Measurements from ENCODE around the gene RANBP1. TPM values are rescaled to one million over a fixed set of nuclear protein-coding genes. Genes with fewer than 3 reads are reported as not detected.
A peak's percentile ranks its signal among the peaks of the same experiment; 100 is the strongest.

The RANBP1 gene
- total RNA-seq, 1 experiment from 2014 or later: 365 TPM

DNA sequence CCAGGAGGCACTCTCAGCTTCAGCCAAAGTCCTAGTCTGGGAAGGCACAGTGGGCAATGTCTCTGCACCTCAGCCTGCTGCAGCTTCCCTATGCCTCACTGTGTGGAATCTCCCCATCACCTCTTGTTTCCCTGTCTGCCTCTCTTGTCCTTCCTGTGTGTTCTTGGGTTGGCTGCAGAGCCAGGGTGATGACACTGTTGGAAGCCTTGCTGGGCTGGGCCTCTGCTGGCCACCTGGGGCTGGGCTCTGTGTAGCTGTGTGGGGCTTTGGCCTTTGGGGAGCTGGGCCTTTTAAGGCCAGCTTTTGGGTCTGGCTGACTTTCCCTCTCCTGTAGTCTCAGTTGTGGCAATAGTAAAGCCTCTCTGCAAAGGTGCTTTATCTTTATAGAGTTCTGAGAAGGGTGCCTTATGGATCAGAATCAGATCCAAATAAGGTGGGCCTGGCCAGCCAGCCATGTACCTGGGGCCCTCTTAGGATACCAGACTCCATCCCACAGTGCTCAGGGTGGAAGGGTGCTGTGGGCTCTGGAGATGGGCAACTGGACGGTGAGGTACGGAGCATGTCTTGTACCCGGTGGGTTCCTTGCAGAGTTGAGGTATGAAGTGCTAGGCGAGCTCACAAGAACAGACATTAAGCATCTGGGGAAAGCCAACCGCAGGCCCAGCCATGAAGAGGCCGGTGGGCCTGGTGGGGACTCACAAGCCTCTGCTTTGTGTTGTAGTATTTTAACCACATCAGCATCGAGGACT is 10.3 kb upstream of the RANBP1 start:
- no peaks in the 10 kb centered on the region for H3K4me1 ChIP-seq
- DNase-seq: no peak
- H3K4me1 Mint-ChIP-seq (ENCODE audit: low read depth, unreplicated experiment): no peaks in the 10 kb centered on the region
- POLR2A ChIA-PET: no interaction called here
- CTCF ChIA-PET: no interaction called here
- no peak overlapping the region for H3K4me3 Mint-ChIP-seq (ENCODE audit: unreplicated experiment)
- peaks cover 15% of the 10 kb centered on the region for H3K36me3 ChIP-seq (ENCODE audit: control insufficient read depth, insufficient read depth, low read length)
- H3K27ac Mint-ChIP-seq (ENCODE audit: unreplicated experiment): peak overlapping the region; percentile 67
- TF ChIP-seq, protein P1, sequence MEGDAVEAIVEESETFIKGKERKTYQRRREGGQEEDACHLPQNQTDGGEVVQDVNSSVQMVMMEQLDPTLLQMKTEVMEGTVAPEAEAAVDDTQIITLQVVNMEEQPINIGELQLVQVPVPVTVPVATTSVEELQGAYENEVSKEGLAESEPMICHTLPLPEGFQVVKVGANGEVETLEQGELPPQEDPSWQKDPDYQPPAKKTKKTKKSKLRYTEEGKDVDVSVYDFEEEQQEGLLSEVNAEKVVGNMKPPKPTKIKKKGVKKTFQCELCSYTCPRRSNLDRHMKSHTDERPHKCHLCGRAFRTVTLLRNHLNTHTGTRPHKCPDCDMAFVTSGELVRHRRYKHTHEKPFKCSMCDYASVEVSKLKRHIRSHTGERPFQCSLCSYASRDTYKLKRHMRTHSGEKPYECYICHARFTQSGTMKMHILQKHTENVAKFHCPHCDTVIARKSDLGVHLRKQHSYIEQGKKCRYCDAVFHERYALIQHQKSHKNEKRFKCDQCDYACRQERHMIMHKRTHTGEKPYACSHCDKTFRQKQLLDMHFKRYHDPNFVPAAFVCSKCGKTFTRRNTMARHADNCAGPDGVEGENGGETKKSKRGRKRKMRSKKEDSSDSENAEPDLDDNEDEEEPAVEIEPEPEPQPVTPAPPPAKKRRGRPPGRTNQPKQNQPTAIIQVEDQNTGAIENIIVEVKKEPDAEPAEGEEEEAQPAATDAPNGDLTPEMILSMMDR (IDR thresholded peaks at IDR 0.05; ENCODE audit: insufficient read depth in 1 of 2, low read depth in 1 of 2, low read length in 1 of 2, severe bottlenecking in 1 of 2, unreplicated experiment in 1 of 2): no peak
- no peak overlapping the region for H3K4me3 ChIP-seq (ENCODE audit: low read depth, low read length)
- intact Hi-C loops (cut with micrococcal nuclease; ENCODE audit: unreplicated experiment): no loop called here
- BruUV-seq (replicated peaks): no TSS peak
- no peaks in the 10 kb centered on the region for H3K9me3 ChIP-seq
- H3K36me3 Mint-ChIP-seq (ENCODE audit: insufficient read depth, unreplicated experiment): peaks cover 85% of the 10 kb centered on the region
- H3K27me3 Mint-ChIP-seq (ENCODE audit: insufficient read depth, unreplicated experiment): no peaks in the 10 kb centered on the region
- H3K9me3 Mint-ChIP-seq (ENCODE audit: unreplicated experiment): no peaks in the 10 kb centered on the region
- no peaks in the 10 kb centered on the region for H3K27me3 ChIP-seq (replicated peaks; ENCODE audit: control insufficient read depth, insufficient read depth, low read length)

DNA sequence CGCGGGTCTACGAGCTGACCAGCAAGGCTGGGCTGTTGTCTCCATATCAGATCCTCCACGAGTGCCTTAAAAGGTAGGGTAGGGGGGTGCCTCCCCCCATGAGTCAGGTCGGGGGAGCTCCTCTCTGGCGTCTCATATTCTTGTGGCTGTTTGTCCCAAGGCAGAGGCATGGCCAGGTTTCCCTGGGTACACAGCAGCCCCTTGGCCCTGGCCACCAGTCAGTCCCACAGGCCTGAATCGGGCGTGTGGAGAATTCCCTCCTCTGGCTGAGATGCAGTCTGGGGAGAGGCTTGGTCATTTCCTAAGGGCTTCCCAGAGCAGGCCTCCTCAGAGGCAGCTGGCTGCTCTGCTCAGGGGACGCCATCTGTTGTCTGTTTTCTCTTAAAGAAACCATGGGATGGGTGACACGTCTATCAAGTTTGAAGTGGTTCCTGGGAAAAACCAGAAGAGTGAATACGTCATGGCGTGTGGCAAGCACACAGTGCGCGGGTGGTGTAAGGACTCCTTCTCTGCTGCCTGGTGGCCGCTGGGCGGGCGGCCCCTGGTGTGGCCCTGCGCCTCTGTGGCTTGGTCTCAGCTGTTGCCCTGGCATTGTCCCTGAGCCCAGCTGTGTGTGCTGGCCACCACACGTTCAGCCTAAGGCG is 9.6 kb upstream of the RANBP1 start:
- H3K36me3 ChIP-seq (ENCODE audit: control insufficient read depth, insufficient read depth, low read length): peaks cover 14% of the 10 kb centered on the region
- H3K27me3 ChIP-seq (replicated peaks; ENCODE audit: control insufficient read depth, insufficient read depth, low read length): no peaks in the 10 kb centered on the region
- peaks cover 86% of the 10 kb centered on the region for H3K36me3 Mint-ChIP-seq (ENCODE audit: insufficient read depth, unreplicated experiment)
- TF ChIP-seq, protein P1 (IDR thresholded peaks at IDR 0.05; ENCODE audit: insufficient read depth in 1 of 2, low read depth in 1 of 2, low read length in 1 of 2, severe bottlenecking in 1 of 2, unreplicated experiment in 1 of 2): no peak
- DNase-seq: no peak
- CTCF ChIA-PET: interaction anchor here (0.6 kb wide), 1 partner anchor 1643 kb away, joined by 9 read pairs; no protein-coding TSS in a partner anchor
- no peaks in the 10 kb centered on the region for H3K4me1 ChIP-seq
- no peak overlapping the region for H3K4me3 ChIP-seq (ENCODE audit: low read depth, low read length)
- no peaks in the 10 kb centered on the region for H3K4me1 Mint-ChIP-seq (ENCODE audit: low read depth, unreplicated experiment)
- intact Hi-C loops (cut with micrococcal nuclease; ENCODE audit: unreplicated experiment): no loop called here
- H3K4me3 Mint-ChIP-seq (ENCODE audit: unreplicated experiment): no peak overlapping the region
- no peaks in the 10 kb centered on the region for H3K9me3 Mint-ChIP-seq (ENCODE audit: unreplicated experiment)
- no peak overlapping the region for H3K27ac Mint-ChIP-seq (ENCODE audit: unreplicated experiment)
- POLR2A ChIA-PET: no interaction called here
- no peaks in the 10 kb centered on the region for H3K27me3 Mint-ChIP-seq (ENCODE audit: insufficient read depth, unreplicated experiment)
- BruUV-seq (replicated peaks): no TSS peak
- no peaks in the 10 kb centered on the region for H3K9me3 ChIP-seq

DNA sequence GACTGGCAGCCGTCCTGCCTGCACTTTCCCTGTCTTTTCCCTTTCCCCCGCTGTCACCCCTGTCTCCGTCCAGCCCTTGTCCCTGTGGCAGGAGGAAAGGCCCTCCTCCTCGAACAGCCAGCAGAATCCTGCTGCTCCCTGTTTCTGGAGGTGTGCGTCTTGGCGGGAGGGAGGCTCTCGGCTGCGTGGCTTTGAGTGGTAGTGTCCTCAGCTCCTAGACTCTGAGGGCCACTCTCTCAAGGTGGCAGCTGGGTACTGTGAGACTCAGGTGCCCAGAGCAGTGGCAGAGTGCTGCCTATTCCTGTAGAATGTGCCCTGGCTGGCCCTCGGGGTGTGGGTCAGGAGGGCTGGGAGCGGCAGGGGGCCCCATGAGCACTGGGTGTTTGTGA is 9.1 kb upstream of the RANBP1 start:
- BruUV-seq (replicated peaks): no TSS peak
- H3K36me3 ChIP-seq (ENCODE audit: control insufficient read depth, insufficient read depth, low read length): peaks cover 12% of the 10 kb centered on the region
- H3K27me3 Mint-ChIP-seq (ENCODE audit: insufficient read depth, unreplicated experiment): no peaks in the 10 kb centered on the region
- CTCF ChIA-PET: interaction anchor here (0.6 kb wide), 1 partner anchor 1642 kb away, joined by 9 read pairs; no protein-coding TSS in a partner anchor
- no peaks in the 10 kb centered on the region for H3K27me3 ChIP-seq (replicated peaks; ENCODE audit: control insufficient read depth, insufficient read depth, low read length)
- no peak overlapping the region for H3K27ac Mint-ChIP-seq (ENCODE audit: unreplicated experiment)
- H3K4me1 ChIP-seq: no peaks in the 10 kb centered on the region
- H3K9me3 ChIP-seq: no peaks in the 10 kb centered on the region
- no peak overlapping the region for H3K4me3 ChIP-seq (ENCODE audit: low read depth, low read length)
- H3K9me3 Mint-ChIP-seq (ENCODE audit: unreplicated experiment): no peaks in the 10 kb centered on the region
- H3K4me1 Mint-ChIP-seq (ENCODE audit: low read depth, unreplicated experiment): no peaks in the 10 kb centered on the region
- TF ChIP-seq, protein P1 (IDR thresholded peaks at IDR 0.05; ENCODE audit: insufficient read depth in 1 of 2, low read depth in 1 of 2, low read length in 1 of 2, severe bottlenecking in 1 of 2, unreplicated experiment in 1 of 2): no peak
- H3K36me3 Mint-ChIP-seq (ENCODE audit: insufficient read depth, unreplicated experiment): peaks cover 86% of the 10 kb centered on the region
- POLR2A ChIA-PET: no interaction called here
- intact Hi-C loops (cut with micrococcal nuclease; ENCODE audit: unreplicated experiment): no loop called here
- no peak overlapping the region for H3K4me3 Mint-ChIP-seq (ENCODE audit: unreplicated experiment)
- no peak for DNase-seq
